ENCODE measurements around the gene OR2B2.

GRCh38 chr6:27931209-27931608 is 19.0 kb upstream of the OR2B2 start:
- TF ChIP-seq EZH2phosphoT487 (IDR thresholded peaks at IDR 0.05; ENCODE audit: low read depth, severe bottlenecking, unreplicated experiment), result no peak
- TF ChIP-seq CTCF (IDR thresholded peaks at IDR 0.05; ENCODE audit: poor library complexity), result no peak

Data from hepatocyte (in vitro differentiated cells).